Activated B cell treated with CpG ODN at 0.5 μM for 24 hours (primary cell): Measurements from ENCODE around the gene PTPRD. TPM values are rescaled to one million over a fixed set of nuclear protein-coding genes. Genes with fewer than 3 reads are reported as not detected.
"Not testable (repeated sequence)": the region's sequence is repeated elsewhere in the genome, so short reads cannot be mapped to it uniquely, and the experiment has no call there.

Experiments used
- ATAC-seq: fragments of 200-7000 bp; cut with Tn5 transposase; one replicate; pipeline ENCODE4 v1.10.0; 2021; ENCODE audit warnings: low read depth, mild to moderate bottlenecking, moderate library complexity
- CTCF ChIA-PET: fragments of 350-600 bp; sonication (Branson Sonifier 250); formaldehyde crosslinking; loops from one replicate; lab custom pipeline; 2021; ENCODE audit warnings: antibody characterized with exemption; lab: Charles Lee
- POLR2A ChIA-PET: fragments of 350-600 bp; sonication (Branson Sonifier 250); formaldehyde crosslinking; loops from one replicate; lab custom pipeline; 2021; ENCODE audit warnings: antibody characterized with exemption; lab: Charles Lee
- DNase-seq: peaks from one replicate; pipeline ENCODE4 v3.0.0; 2022
- H3K27ac Mint-ChIP-seq: one replicate; pipeline ENCODE4 v1.8.0; 2020; ENCODE audit warnings: mixed read lengths
- H3K27me3 Mint-ChIP-seq: one replicate; pipeline ENCODE4 v1.8.0; 2021; ENCODE audit warnings: mixed read lengths
- H3K36me3 Mint-ChIP-seq: one replicate; pipeline ENCODE4 v1.8.0; 2021; ENCODE audit warnings: low read depth, mixed read lengths
- H3K4me1 Mint-ChIP-seq: one replicate; pipeline ENCODE4 v1.8.0; 2021; ENCODE audit warnings: mixed read lengths
- H3K4me3 Mint-ChIP-seq: one replicate; pipeline ENCODE4 v1.8.0; 2020; ENCODE audit warnings: mild to moderate bottlenecking, mixed read lengths
- H3K9me3 Mint-ChIP-seq: one replicate; pipeline ENCODE4 v1.8.0; 2020; ENCODE audit warnings: mixed read lengths
- CTCF ChIP-seq: fragments of 200-600 bp; IDR thresholded peaks from one replicate; pipeline ENCODE4 v1.8.0; 2022; ENCODE audit warnings: antibody characterized with exemption, mild to moderate bottlenecking
- intact Hi-C: fragments of 100-400 bp; cut with micrococcal nuclease; formaldehyde crosslinking; loops from one replicate; pipeline ENCODE4 v1.15.1; 2024
- total RNA-seq: library from RNA; stranded (reverse); gene quantifications from 2 replicates; pipeline ENCODE4 v1.2.3, GENCODE V29; 2022

PTPRD gene
- total RNA-seq, 1 donor from 2014 or later = 0.04 TPM

- POLR2A ChIA-PET = no interaction called here
- Mint-ChIP-seq H3K4me1 (no peaks in the 10 kb centered on the region), H3K36me3 (no peaks in the 10 kb centered on the region), H3K4me3 (no peak overlapping the region), H3K27me3 (no peaks in the 10 kb centered on the region), H3K27ac (no peak overlapping the region), H3K9me3 (peaks cover 2% of the 10 kb centered on the region)
- CTCF ChIA-PET = no interaction called here
- TF ChIP-seq CTCF = no peak
- intact Hi-C loops = no loop called here
- ATAC-seq (no peak), DNase-seq (no peak)
Observed at GRCh38 chr9:9099646-9100045, 1513.2 kb downstream of the PTPRD start.

GRCh38 chr9:9097254-9097653, 1515.5 kb downstream of the PTPRD start:
- H3K9me3 Mint-ChIP-seq, H3K4me3 Mint-ChIP-seq, H3K27me3 Mint-ChIP-seq, ATAC-seq, H3K36me3 Mint-ChIP-seq, POLR2A ChIA-PET, H3K4me1 Mint-ChIP-seq, CTCF ChIA-PET, intact Hi-C loops, DNase-seq, H3K27ac Mint-ChIP-seq: not testable (repeated sequence)

DNA sequence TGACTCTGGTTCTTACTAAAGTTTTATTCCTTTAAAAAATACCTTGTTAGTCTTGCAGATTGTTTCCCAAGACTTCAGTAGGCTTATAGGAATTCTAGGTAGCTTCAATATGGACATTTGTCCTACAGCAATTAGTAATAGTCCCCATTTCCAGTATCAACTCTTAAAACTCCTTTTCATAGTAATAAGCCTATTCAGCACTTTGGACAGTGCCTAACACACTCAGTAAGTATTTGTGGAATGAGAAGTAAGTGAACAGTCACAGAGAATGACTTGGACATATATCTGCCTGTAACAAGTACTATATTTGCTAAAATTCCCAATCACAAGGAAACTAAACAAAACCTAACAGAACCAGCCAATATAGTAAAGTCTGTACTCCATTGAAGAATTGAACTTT, 1521.4 kb downstream of the PTPRD start:
- Mint-ChIP-seq H3K27me3 (no peaks in the 10 kb centered on the region), H3K4me1 (no peaks in the 10 kb centered on the region), H3K27ac (no peak overlapping the region), H3K36me3 (no peaks in the 10 kb centered on the region), H3K4me3 (no peak overlapping the region), H3K9me3 (peaks cover 6% of the 10 kb centered on the region)
- no peak for TF ChIP-seq CTCF
- ChIA-PET POLR2A (no interaction called here), CTCF (no interaction called here)
- intact Hi-C loops = no loop called here
- ATAC-seq = no peak
- no peak for DNase-seq

- ATAC-seq (no peak), DNase-seq (no peak)
- POLR2A ChIA-PET = no interaction called here
- H3K36me3 Mint-ChIP-seq = no peaks in the 10 kb centered on the region
- H3K9me3 Mint-ChIP-seq = peaks cover 18% of the 10 kb centered on the region
- TF ChIP-seq CTCF = no peak
- H3K27me3 Mint-ChIP-seq = no peaks in the 10 kb centered on the region
- no peaks in the 10 kb centered on the region for H3K4me1 Mint-ChIP-seq
- H3K27ac Mint-ChIP-seq = no peak overlapping the region
- CTCF ChIA-PET = no interaction called here
- H3K4me3 Mint-ChIP-seq = no peak overlapping the region
- intact Hi-C loops = no loop called here
Observed at GRCh38 chr9:9079473-9079872, 1533.3 kb downstream of the PTPRD start.

- H3K9me3 Mint-ChIP-seq = peaks cover 18% of the 10 kb centered on the region
- no peak overlapping the region for H3K27ac Mint-ChIP-seq
- ChIA-PET POLR2A (no interaction called here), CTCF (no interaction called here)
- DNase-seq (no peak), ATAC-seq (no peak)
- H3K4me1 Mint-ChIP-seq = no peaks in the 10 kb centered on the region
- TF ChIP-seq CTCF = no peak
- intact Hi-C loops = no loop called here
- no peaks in the 10 kb centered on the region for H3K36me3 Mint-ChIP-seq
- H3K4me3 Mint-ChIP-seq = no peak overlapping the region
- H3K27me3 Mint-ChIP-seq = no peaks in the 10 kb centered on the region
Observed at GRCh38 chr9:9078301-9078700, 1534.5 kb downstream of the PTPRD start.

DNA sequence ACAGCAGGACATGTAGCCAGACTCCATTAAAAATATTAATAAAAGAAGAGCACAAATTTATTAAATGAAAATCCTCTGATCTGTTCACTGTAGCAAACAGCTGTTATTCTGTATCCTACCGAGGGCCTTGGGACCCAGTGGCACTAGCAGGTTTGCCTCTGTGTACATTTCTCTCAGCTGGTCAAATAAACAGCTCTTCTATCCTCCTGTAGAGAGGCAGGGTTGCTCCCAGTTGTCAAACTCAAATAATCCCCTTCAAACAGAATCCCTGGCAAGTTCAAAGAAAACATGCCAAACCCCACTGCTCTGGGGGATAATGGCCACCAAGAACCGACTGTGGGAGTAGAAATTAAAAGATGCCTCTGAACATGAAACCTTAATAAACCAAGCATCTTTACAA, 1551.2 kb downstream of the PTPRD start:
- TF ChIP-seq CTCF = no peak
- H3K4me3 Mint-ChIP-seq = no peak overlapping the region
- intact Hi-C loops = no loop called here
- H3K4me1 Mint-ChIP-seq = no peaks in the 10 kb centered on the region
- DNase-seq (no peak), ATAC-seq (no peak)
- H3K36me3 Mint-ChIP-seq = no peaks in the 10 kb centered on the region
- no peaks in the 10 kb centered on the region for H3K27me3 Mint-ChIP-seq
- no peak overlapping the region for H3K27ac Mint-ChIP-seq
- H3K9me3 Mint-ChIP-seq = no peaks in the 10 kb centered on the region
- POLR2A ChIA-PET = no interaction called here
- CTCF ChIA-PET = no interaction called here
